SK-N-SH (cell line): ENCODE measurements around the gene FRYL. TPM values are rescaled to one million over a fixed set of nuclear protein-coding genes. Genes with fewer than 3 reads are reported as not detected.

Experiments
- CTCF ChIA-PET: fragments of 300-600, 350-600 bp; formaldehyde crosslinking; extraction: SDS; loops from one replicate; lab custom pipeline; 2021; lab: Yijun Ruan, JAX
- POLR2A ChIA-PET: fragments of 350-600 bp; sonication (Branson Sonifier 250); formaldehyde crosslinking; extraction: SDS; loops from one replicate; lab custom pipeline; 2020; ENCODE audit warnings: antibody characterized with exemption, inconsistent platforms; lab: Yijun Ruan, JAX
- DNase-seq: peaks from one replicate; pipeline ENCODE4 v3.0.0; 2012
- H2AFZ ChIP-seq: fragments of 200-600 bp; sonication (generic); 2 replicates; pipeline ENCODE4 v1.8.1; 2016; ENCODE audit warnings: antibody characterized with exemption, mild to moderate bottlenecking, low read depth
- H3F3A ChIP-seq: fragments of 200-600 bp; sonication (generic); replicated peaks from 2 replicates; pipeline ENCODE3; 2016; ENCODE audit warnings: antibody characterized with exemption, mild to moderate bottlenecking; ENCODE audit not compliant: insufficient read depth
- H3K27ac ChIP-seq, 2 experiments: fragments of 200-500 bp in 1 of 2; fragments of 200-600 bp in 1 of 2; sonication (Bioruptor generic) in 1 of 2; sonication (generic), shearing (Covaris generic) in 1 of 2; 2 replicates each; pipeline versions ENCODE4 v1.5.1 to v1.6.1; 2014 to 2016; ENCODE audit warnings: low read depth in 2 of 2, inconsistent platforms in 1 of 2, low read length in 1 of 2, mild to moderate bottlenecking in 1 of 2, mixed read lengths in 1 of 2
- H3K27me3 ChIP-seq: fragments of 200-600 bp; sonication (generic), shearing (Covaris generic); 2 replicates; pipeline ENCODE4 v1.6.1; 2016; ENCODE audit warnings: mixed run types; ENCODE audit not compliant: insufficient read depth
- H3K36me3 ChIP-seq, 2 experiments: fragments of 200-500 bp in 1 of 2; fragments of 200-600 bp in 1 of 2; sonication (Bioruptor generic) in 1 of 2; sonication (generic) in 1 of 2; replicated peaks in 1 of 2; 2 replicates each; pipeline versions ENCODE3 to v1.5.1; 2014 to 2016; ENCODE audit warnings: low read length in 1 of 2, mild to moderate bottlenecking in 1 of 2; ENCODE audit not compliant: insufficient read depth in 2 of 2, control insufficient read depth in 1 of 2
- H3K4me1 ChIP-seq, 2 experiments: fragments of 200-500 bp in 1 of 2; fragments of 200-600 bp in 1 of 2; sonication (Bioruptor generic) in 1 of 2; sonication (generic), shearing (Covaris generic) in 1 of 2; 2 replicates each; pipeline versions ENCODE4 v1.5.1 to v1.6.1; 2014 to 2016; ENCODE audit warnings: low read depth in 1 of 2, low read length in 1 of 2, mixed run types in 1 of 2; ENCODE audit not compliant: insufficient read depth in 2 of 2, control insufficient read depth in 1 of 2
- H3K4me2 ChIP-seq: fragments of 200-600 bp; sonication (generic), shearing (Covaris generic); 2 replicates; pipeline ENCODE4 v1.6.1; 2017; ENCODE audit warnings: mixed run types
- H3K4me3 ChIP-seq, 2 experiments: fragments of 200-500 bp in 1 of 2; fragments of 200-600 bp in 1 of 2; sonication (Bioruptor generic) in 1 of 2; sonication (generic), shearing (Covaris generic) in 1 of 2; 2 replicates each; pipeline versions ENCODE4 v1.5.1 to v1.8.1; 2014 to 2016; ENCODE audit warnings: low read depth in 2 of 2, inconsistent platforms in 1 of 2, low read length in 1 of 2, mild to moderate bottlenecking in 1 of 2, mixed read lengths in 1 of 2, moderate library complexity in 1 of 2
- H3K79me2 ChIP-seq: fragments of 200-600 bp; sonication (generic); 2 replicates; pipeline ENCODE4 v1.8.1; 2017; ENCODE audit warnings: mild to moderate bottlenecking; ENCODE audit not compliant: insufficient read depth
- H3K9ac ChIP-seq: fragments of 200-600 bp; sonication (generic); 2 replicates; pipeline ENCODE4 v1.6.1; 2017; ENCODE audit warnings: mixed run types
- H3K9me2 ChIP-seq: fragments of 200-600 bp; sonication (generic); 2 replicates; pipeline ENCODE4 v1.6.1; 2017; ENCODE audit warnings: mixed run types
- H3K9me3 ChIP-seq: fragments of 200-600 bp; sonication (generic); 2 replicates; pipeline ENCODE4 v1.6.1; 2017; ENCODE audit warnings: mixed run types, mild to moderate bottlenecking, moderate library complexity
- H4K20me1 ChIP-seq: fragments of 200-600 bp; sonication (generic); 2 replicates; pipeline ENCODE4 v1.6.1; 2017; ENCODE audit warnings: mild to moderate bottlenecking, mixed run types; ENCODE audit not compliant: insufficient read depth
- CHD2 ChIP-seq: fragments of 150-350 bp; IDR thresholded peaks from 2 replicates; pipeline ENCODE4 v1.6.1; 2018; ENCODE audit warnings: low read length; ENCODE audit not compliant: partially characterized antibody
- ELF1 ChIP-seq: IDR thresholded peaks from 2 replicates; pipeline ENCODE4 v1.4.0; 2012
- EP300 ChIP-seq, 2 experiments: IDR thresholded peaks; 2 replicates each; pipeline versions ENCODE4 v1.4.0 to v1.6.1; 2012; ENCODE audit warnings: borderline replicate concordance in 1 of 2, low read depth in 1 of 2, low read length in 1 of 2
- FOSL2 ChIP-seq: IDR thresholded peaks from 2 replicates; pipeline ENCODE4 v1.4.0; 2012; ENCODE audit warnings: low read depth, mild to moderate bottlenecking, moderate library complexity, borderline replicate concordance
- GABPA ChIP-seq: IDR thresholded peaks from 2 replicates; pipeline ENCODE4 v1.4.0; 2012; ENCODE audit warnings: low read depth, mild to moderate bottlenecking
- GATA2 ChIP-seq: sonication (generic); formaldehyde crosslinking; IDR thresholded peaks from 2 replicates; pipeline ENCODE4 v1.5.0; 2020; ENCODE audit warnings: mild to moderate bottlenecking, missing genetic modification reagents
- JUND ChIP-seq: IDR thresholded peaks from 2 replicates; pipeline ENCODE4 v1.4.0; 2012
- NFIC ChIP-seq: IDR thresholded peaks from 2 replicates; pipeline ENCODE4 v1.4.0; 2012; ENCODE audit warnings: borderline replicate concordance
- NRF1 ChIP-seq: IDR thresholded peaks from 2 replicates; pipeline ENCODE4 v1.6.1; 2012; ENCODE audit warnings: low read depth, mild to moderate bottlenecking, low read length
- RAD21 ChIP-seq: IDR thresholded peaks from 2 replicates; pipeline ENCODE4 v1.6.1; 2012; ENCODE audit warnings: mild to moderate bottlenecking, low read length
- RCOR1 ChIP-seq: fragments of 150-350 bp; IDR thresholded peaks from 2 replicates; pipeline ENCODE4 v1.6.1; 2017; ENCODE audit warnings: antibody characterized with exemption, low read length
- RFX5 ChIP-seq: IDR thresholded peaks from 2 replicates; pipeline ENCODE4 v1.6.1; 2012; ENCODE audit warnings: mild to moderate bottlenecking, improper control_type of control experiment, low read length
- RXRA ChIP-seq: IDR thresholded peaks from 2 replicates; pipeline ENCODE4 v1.4.0; 2012; ENCODE audit warnings: low read depth, mild to moderate bottlenecking, borderline replicate concordance
- SIN3A ChIP-seq: IDR thresholded peaks from 2 replicates; pipeline ENCODE4 v1.6.1; 2012; ENCODE audit warnings: low read depth, mild to moderate bottlenecking, low read length, moderate library complexity, borderline replicate concordance
- TCF12 ChIP-seq: IDR thresholded peaks from 2 replicates; pipeline ENCODE4 v1.4.0; 2012
- TEAD4 ChIP-seq: IDR thresholded peaks from 2 replicates; pipeline ENCODE4 v1.4.0; 2012; ENCODE audit warnings: mild to moderate bottlenecking, borderline replicate concordance; ENCODE audit not compliant: insufficient read depth
- WGBS: methylation state at CpG from one replicate; pipeline ENCODE4 v1.1.6; 2017; ENCODE audit warnings: low lambda C conversion rate; 5-methylcytosine and 5-hydroxymethylcytosine counted together
- polyA plus RNA-seq, 3 experiments: library from polyadenylated mRNA; depleted of rRNA; stranded (reverse); fragments of >200 nt; gene quantifications; 2 replicates each; pipeline ENCODE4 v1.2.3, GENCODE V29; 2012
- TF ChIP-seq, protein P1 (sequence below): IDR thresholded peaks from 2 replicates; pipeline ENCODE4 v1.6.1; 2012; ENCODE audit warnings: mild to moderate bottlenecking, low read depth, low read length, moderate library complexity
- TF ChIP-seq, protein P2 (sequence below): IDR thresholded peaks from 2 replicates; pipeline ENCODE4 v1.4.0; 2012; ENCODE audit warnings: low read depth, borderline replicate concordance
- TF ChIP-seq, protein P3 (sequence below): IDR thresholded peaks from 2 replicates; pipeline ENCODE4 v1.4.0; 2012; ENCODE audit warnings: low read depth

The FRYL gene
- polyA plus RNA-seq, 1 of the 3 experiments (the other 2 are of a cell fraction), result 8.2 TPM

DNA sequence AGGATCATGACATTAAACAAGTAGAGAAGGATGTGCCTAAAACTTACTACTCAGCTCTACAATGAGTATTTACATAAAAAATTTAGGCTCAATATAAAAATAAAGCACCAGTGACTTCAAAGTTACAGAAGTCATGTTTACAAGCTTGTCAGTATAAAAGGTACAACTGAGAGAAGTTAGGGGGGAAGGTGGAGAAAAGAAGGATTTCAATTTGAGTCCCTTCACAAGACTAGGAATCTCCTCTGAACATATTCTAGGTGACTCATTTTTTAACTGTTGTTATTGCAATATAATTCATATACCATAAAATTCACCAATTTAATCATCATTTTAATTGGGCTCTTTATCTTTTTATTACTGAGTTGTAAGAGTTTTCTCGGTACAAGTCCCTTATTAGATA, 26.9 kb downstream of the FRYL start:
- CTCF ChIA-PET, result no interaction called here
- WGBS, result 95% methylated on average over 1 of the region's 1 CpG
- Histone ChIP-seq H3K36me3 (no peaks in the 10 kb centered on the region), H4K20me1 (peaks cover 66% of the 10 kb centered on the region), H3K9me3 (no peaks in the 10 kb centered on the region), H3K9me2 (no peaks in the 10 kb centered on the region), H2AFZ (no peak overlapping the region), H3K4me1 (peaks cover 4 to 9% of the 10 kb centered on the region in 2 experiments; a peak in 2 of 4 replicates), H3K9ac (no peak overlapping the region), H3F3A (peaks cover 6% of the 10 kb centered on the region), H3K79me2 (peaks cover 98% of the 10 kb centered on the region), H3K4me3 (no peak overlapping the region), H3K27me3 (no peaks in the 10 kb centered on the region), H3K27ac (no peak overlapping the region), H3K4me2 (no peak overlapping the region)
- no peak for TF ChIP-seq TCF12
- no peak for DNase-seq
- POLR2A ChIA-PET, result no interaction called here

DNA sequence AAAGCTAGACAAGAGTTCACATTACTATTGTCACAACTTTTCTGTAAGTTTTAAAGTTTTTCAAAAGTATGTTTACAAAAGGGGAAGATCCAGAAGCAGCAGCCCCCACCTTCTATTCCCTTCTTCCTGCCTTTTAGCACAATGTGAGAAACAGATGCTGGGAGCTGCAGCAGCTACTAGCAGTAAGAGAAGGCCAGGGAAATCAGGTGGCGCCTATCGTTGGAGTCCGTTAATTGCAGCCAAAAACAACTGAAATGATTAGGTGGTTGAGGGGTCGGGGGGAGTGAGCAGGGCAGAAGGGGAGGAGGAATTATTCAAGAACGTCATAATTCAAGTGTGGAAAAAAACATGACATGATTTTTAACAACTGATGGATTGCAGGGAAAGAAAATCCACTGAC, 27.4 kb downstream of the FRYL start:
- DNase-seq, result no peak
- CTCF ChIA-PET, result no interaction called here

DNA sequence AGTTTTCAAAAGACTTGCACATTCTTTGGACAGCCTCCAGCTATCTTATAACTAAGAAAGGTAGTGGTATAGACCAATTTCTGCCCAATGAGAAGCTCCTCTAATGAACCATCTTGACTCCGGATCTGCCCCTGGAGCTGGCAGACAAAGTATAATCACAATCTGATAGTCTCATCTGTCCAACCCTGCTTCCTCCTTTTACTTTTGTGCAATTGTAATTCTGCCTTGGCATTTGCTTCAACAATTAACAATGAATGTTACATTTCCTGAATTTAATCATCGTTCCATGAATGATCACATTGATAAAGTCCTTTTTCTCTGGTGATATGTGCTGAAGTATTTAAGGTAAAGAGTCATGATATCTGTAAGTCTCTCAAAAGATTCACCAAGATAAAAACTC, 27.8 kb downstream of the FRYL start:
- TF ChIP-seq RFX5 (no peak), FOSL2 (no peak), NFIC (no peak), TEAD4 (no peak), GATA2 (no peak), RAD21 (no peak), JUND (no peak), ELF1 (no peak), RCOR1 (no peak), GABPA (no peak), SIN3A (no peak), NRF1 (no peak)
- TF ChIP-seq, protein P1, sequence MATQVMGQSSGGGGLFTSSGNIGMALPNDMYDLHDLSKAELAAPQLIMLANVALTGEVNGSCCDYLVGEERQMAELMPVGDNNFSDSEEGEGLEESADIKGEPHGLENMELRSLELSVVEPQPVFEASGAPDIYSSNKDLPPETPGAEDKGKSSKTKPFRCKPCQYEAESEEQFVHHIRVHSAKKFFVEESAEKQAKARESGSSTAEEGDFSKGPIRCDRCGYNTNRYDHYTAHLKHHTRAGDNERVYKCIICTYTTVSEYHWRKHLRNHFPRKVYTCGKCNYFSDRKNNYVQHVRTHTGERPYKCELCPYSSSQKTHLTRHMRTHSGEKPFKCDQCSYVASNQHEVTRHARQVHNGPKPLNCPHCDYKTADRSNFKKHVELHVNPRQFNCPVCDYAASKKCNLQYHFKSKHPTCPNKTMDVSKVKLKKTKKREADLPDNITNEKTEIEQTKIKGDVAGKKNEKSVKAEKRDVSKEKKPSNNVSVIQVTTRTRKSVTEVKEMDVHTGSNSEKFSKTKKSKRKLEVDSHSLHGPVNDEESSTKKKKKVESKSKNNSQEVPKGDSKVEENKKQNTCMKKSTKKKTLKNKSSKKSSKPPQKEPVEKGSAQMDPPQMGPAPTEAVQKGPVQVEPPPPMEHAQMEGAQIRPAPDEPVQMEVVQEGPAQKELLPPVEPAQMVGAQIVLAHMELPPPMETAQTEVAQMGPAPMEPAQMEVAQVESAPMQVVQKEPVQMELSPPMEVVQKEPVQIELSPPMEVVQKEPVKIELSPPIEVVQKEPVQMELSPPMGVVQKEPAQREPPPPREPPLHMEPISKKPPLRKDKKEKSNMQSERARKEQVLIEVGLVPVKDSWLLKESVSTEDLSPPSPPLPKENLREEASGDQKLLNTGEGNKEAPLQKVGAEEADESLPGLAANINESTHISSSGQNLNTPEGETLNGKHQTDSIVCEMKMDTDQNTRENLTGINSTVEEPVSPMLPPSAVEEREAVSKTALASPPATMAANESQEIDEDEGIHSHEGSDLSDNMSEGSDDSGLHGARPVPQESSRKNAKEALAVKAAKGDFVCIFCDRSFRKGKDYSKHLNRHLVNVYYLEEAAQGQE, result no peak
- TF ChIP-seq, protein P2, sequence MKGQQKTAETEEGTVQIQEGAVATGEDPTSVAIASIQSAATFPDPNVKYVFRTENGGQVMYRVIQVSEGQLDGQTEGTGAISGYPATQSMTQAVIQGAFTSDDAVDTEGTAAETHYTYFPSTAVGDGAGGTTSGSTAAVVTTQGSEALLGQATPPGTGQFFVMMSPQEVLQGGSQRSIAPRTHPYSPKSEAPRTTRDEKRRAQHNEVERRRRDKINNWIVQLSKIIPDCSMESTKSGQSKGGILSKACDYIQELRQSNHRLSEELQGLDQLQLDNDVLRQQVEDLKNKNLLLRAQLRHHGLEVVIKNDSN, result no peak
- TF ChIP-seq, protein P3, sequence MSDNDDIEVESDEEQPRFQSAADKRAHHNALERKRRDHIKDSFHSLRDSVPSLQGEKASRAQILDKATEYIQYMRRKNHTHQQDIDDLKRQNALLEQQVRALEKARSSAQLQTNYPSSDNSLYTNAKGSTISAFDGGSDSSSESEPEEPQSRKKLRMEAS, result no peak
- Histone ChIP-seq H3K4me2 (no peak overlapping the region), H3K4me1 (peaks cover 4 to 9% of the 10 kb centered on the region in 2 experiments; a peak in 2 of 4 replicates), H3K9me3 (no peaks in the 10 kb centered on the region), H3K36me3 (no peaks in the 10 kb centered on the region), H2AFZ (no peak overlapping the region), H3K9me2 (no peaks in the 10 kb centered on the region), H3K9ac (no peak overlapping the region), H3K27ac (no peak overlapping the region), H3K27me3 (no peaks in the 10 kb centered on the region), H4K20me1 (peaks cover 66% of the 10 kb centered on the region), H3K4me3 (no peak overlapping the region), H3K79me2 (peaks cover 96% of the 10 kb centered on the region), H3F3A (peaks cover 6% of the 10 kb centered on the region)
- 81% methylated on average over 2 of the region's 2 CpGs for WGBS
- no peak for DNase-seq
- ChIA-PET POLR2A (no interaction called here), CTCF (no interaction called here)

More for the DNA sequence above, 27.4 kb downstream of the FRYL start:
- no peaks in the 10 kb centered on the region for H3K27me3 ChIP-seq
- no peaks in the 10 kb centered on the region for H3K9me2 ChIP-seq
- peaks cover 6% of the 10 kb centered on the region for H3F3A ChIP-seq
- peaks cover 4 to 9% of the 10 kb centered on the region in 2 experiments; a peak in 2 of 4 replicates for H3K4me1 ChIP-seq
- no peak overlapping the region for H3K27ac ChIP-seq
- TF ChIP-seq SIN3A (no peak), EP300 (IDR thresholded peaks at IDR 0.05; ENCODE audit: borderline replicate concordance in 1 of 2, low read depth in 1 of 2, low read length in 1 of 2) (no peak), TCF12 (0 out of 2 replicates have a peak, but pooled peaks have one; percentile 7), CHD2 (no peak), RXRA (no peak)
- TF ChIP-seq, all 33 proteins: peak for 1
- Histone ChIP-seq H3K36me3 (no peaks in the 10 kb centered on the region), H3K79me2 (peaks cover 96% of the 10 kb centered on the region), H3K4me2 (no peak overlapping the region), H4K20me1 (peaks cover 66% of the 10 kb centered on the region), H2AFZ (no peak overlapping the region), H3K4me3 (no peak overlapping the region), H3K9me3 (no peaks in the 10 kb centered on the region), H3K9ac (no peak overlapping the region)
- WGBS, result 72% methylated on average over 5 of the region's 5 CpGs
- POLR2A ChIA-PET, result no interaction called here
